GM18861 (cell line): ENCODE measurements around the gene MTMR1.

Source experiments
- ATAC-seq: cut with Tn5 transposase; IDR thresholded peaks from one replicate; pipeline ENCODE4 v1.9.1; 2021; ENCODE audit not compliant: unreplicated experiment

MTMR1 gene

GRCh38 chrX:150762258-150763165 lies 69.3 kb downstream of the MTMR1 start:
- ATAC-seq = no peak

- no peak for ATAC-seq
Measured at GRCh38 chrX:150763303-150763797, 70.2 kb downstream of the MTMR1 start.

- ATAC-seq = no peak
Measured at GRCh38 chrX:150763810-150764209, 70.6 kb downstream of the MTMR1 start.

- no peak for ATAC-seq
Measured at GRCh38 chrX:150765237-150765636, 72.0 kb downstream of the MTMR1 start.

- ATAC-seq = no peak
Measured at GRCh38 chrX:150765782-150766350, 72.7 kb downstream of the MTMR1 start.

- ATAC-seq = no peak
Measured at GRCh38 chrX:150766351-150767044, 73.3 kb downstream of the MTMR1 start.

- no peak for ATAC-seq
Measured at GRCh38 chrX:150767045-150767395, 73.8 kb downstream of the MTMR1 start.

- ATAC-seq = no peak
Measured at GRCh38 chrX:150767475-150768131, 74.4 kb downstream of the MTMR1 start.

GRCh38 chrX:150768132-150768485 lies 74.9 kb downstream of the MTMR1 start:
- ATAC-seq = no peak

GRCh38 chrX:150768580-150769190 lies 75.5 kb downstream of the MTMR1 start:
- ATAC-seq = no peak

GRCh38 chrX:150769408-150769807 lies 76.2 kb downstream of the MTMR1 start:
- ATAC-seq = no peak

GRCh38 chrX:150770623-150771022 lies 77.4 kb downstream of the MTMR1 start:
- ATAC-seq = no peak

- ATAC-seq = no peak
Measured at GRCh38 chrX:150771116-150771515, 77.9 kb downstream of the MTMR1 start.

- ATAC-seq = no peak
Measured at GRCh38 chrX:150772150-150772970, 79.2 kb downstream of the MTMR1 start.

- ATAC-seq = no peak
Measured at GRCh38 chrX:150773117-150773516, 79.9 kb downstream of the MTMR1 start.

- no peak for ATAC-seq
Measured at GRCh38 chrX:150773634-150774033, 80.4 kb downstream of the MTMR1 start.

GRCh38 chrX:150774798-150775568 lies 81.8 kb downstream of the MTMR1 start:
- no peak for ATAC-seq

- no peak for ATAC-seq
Measured at GRCh38 chrX:150775569-150776350, 82.6 kb downstream of the MTMR1 start.
